CD14-positive monocyte (primary cell): ENCODE measurements around the gene NIPBL. TPM values are rescaled to one million over a fixed set of nuclear protein-coding genes. Genes with fewer than 3 reads are reported as not detected.

Experiments
- DNase-seq, 3 donors: peaks; one replicate each; pipeline ENCODE4 v3.0.0-alpha.2; 2011 to 2022
- H2AFZ ChIP-seq: 2 replicates; pipeline ENCODE4 v1.6.0; 2012; ENCODE audit warnings: mild to moderate bottlenecking, low read depth, low read length, inconsistent platforms; ENCODE audit not compliant: insufficient read depth, poor library complexity, severe bottlenecking
- H3K27ac ChIP-seq, 2 donors: 1 replicate in 1 of 2; 2 replicates in 1 of 2; pipeline ENCODE4 v1.5.1; 2012 to 2013; ENCODE audit warnings: low read length in 2 of 2, control low read depth in 1 of 2, inconsistent platforms in 1 of 2, low read depth in 1 of 2, mild to moderate bottlenecking in 1 of 2
- H3K27me3 ChIP-seq, 2 donors: one replicate each; pipeline versions ENCODE4 v1.6.0 to v1.6.1; 2011 to 2013; ENCODE audit warnings: low read length in 2 of 2; ENCODE audit not compliant: control insufficient read depth in 2 of 2, insufficient read depth in 2 of 2
- H3K36me3 ChIP-seq, 2 donors: replicated peaks in 1 of 2; 1 replicate in 1 of 2; 2 replicates in 1 of 2; pipeline versions ENCODE4 v1.5.1 to v1.6.1; 2012 to 2013; ENCODE audit warnings: low read length in 2 of 2, control low read depth in 1 of 2, inconsistent platforms in 1 of 2, mild to moderate bottlenecking in 1 of 2; ENCODE audit not compliant: insufficient read depth in 2 of 2, control insufficient read depth in 1 of 2
- H3K4me1 ChIP-seq, 2 donors: 1 replicate in 1 of 2; 2 replicates in 1 of 2; pipeline versions ENCODE4 v1.5.1 to v1.6.1; 2012 to 2013; ENCODE audit warnings: low read length in 2 of 2, control low read depth in 1 of 2, inconsistent platforms in 1 of 2, mild to moderate bottlenecking in 1 of 2, moderate library complexity in 1 of 2; ENCODE audit not compliant: insufficient read depth in 2 of 2, control insufficient read depth in 1 of 2
- H3K4me2 ChIP-seq: replicated peaks from 2 replicates; pipeline ENCODE3; 2012; ENCODE audit warnings: low read length, moderate library complexity, mild to moderate bottlenecking; ENCODE audit not compliant: poor library complexity, severe bottlenecking; ENCODE audit errors: extremely low read depth
- H3K4me3 ChIP-seq, 3 experiments: fragments of 200-600 bp in 1 of 3; sonication (generic) in 1 of 3; replicated peaks in 1 of 3; 1 replicate in 2 of 3; 2 replicates in 1 of 3; pipeline ENCODE4 v1.5.1; 2011 to 2013; ENCODE audit warnings: low read length in 3 of 3, mild to moderate bottlenecking in 3 of 3, control low read depth in 2 of 3, low read depth in 2 of 3, inconsistent platforms in 1 of 3, moderate library complexity in 1 of 3
- H3K79me2 ChIP-seq: 2 replicates; pipeline ENCODE4 v1.6.0; 2012; ENCODE audit warnings: mild to moderate bottlenecking, control low read depth, inconsistent platforms, low read length, moderate library complexity; ENCODE audit not compliant: insufficient read depth
- H3K9ac ChIP-seq: 2 replicates; pipeline ENCODE4 v1.6.0; 2017; ENCODE audit warnings: low read length, mild to moderate bottlenecking; ENCODE audit not compliant: insufficient read depth, poor library complexity, severe bottlenecking
- H3K9me3 ChIP-seq, 2 donors: replicated peaks in 1 of 2; 1 replicate in 1 of 2; 2 replicates in 1 of 2; pipeline versions ENCODE4 v1.5.1 to v1.6.1; 2012 to 2013; ENCODE audit warnings: low read length in 2 of 2, control low read depth in 1 of 2; ENCODE audit not compliant: control insufficient read depth in 1 of 2, insufficient read depth in 1 of 2
- H4K20me1 ChIP-seq: 2 replicates; pipeline ENCODE4 v1.6.0; 2012; ENCODE audit warnings: mild to moderate bottlenecking, low read length, control low read depth, moderate library complexity; ENCODE audit not compliant: insufficient read depth
- H3K27ac Mint-ChIP-seq, 7 donors: one replicate each; pipeline ENCODE4 v1.8.0; 2020; ENCODE audit warnings: mild to moderate bottlenecking in 7 of 7, mixed read lengths in 7 of 7, moderate library complexity in 6 of 7, inconsistent platforms in 2 of 7
- H3K27me3 Mint-ChIP-seq, 3 donors: one replicate each; pipeline ENCODE4 v1.8.0; 2021 to 2022; ENCODE audit warnings: low read depth in 3 of 3, mild to moderate bottlenecking in 3 of 3, mixed read lengths in 3 of 3, moderate library complexity in 3 of 3, inconsistent platforms in 1 of 3
- H3K36me3 Mint-ChIP-seq, 2 donors: one replicate each; pipeline ENCODE4 v1.8.0; 2020; ENCODE audit warnings: mixed read lengths in 2 of 2, inconsistent platforms in 1 of 2, mild to moderate bottlenecking in 1 of 2
- H3K4me1 Mint-ChIP-seq: one replicate; pipeline ENCODE4 v1.8.0; 2020; ENCODE audit warnings: mild to moderate bottlenecking, mixed read lengths
- H3K4me3 Mint-ChIP-seq, 2 donors: one replicate each; pipeline ENCODE4 v1.8.0; 2020; ENCODE audit warnings: mild to moderate bottlenecking in 2 of 2, mixed read lengths in 2 of 2, moderate library complexity in 1 of 2
- H3K9me3 Mint-ChIP-seq, 7 donors: one replicate each; pipeline ENCODE4 v1.8.0; 2020 to 2022; ENCODE audit warnings: mixed read lengths in 7 of 7, mild to moderate bottlenecking in 6 of 7, moderate library complexity in 6 of 7, inconsistent platforms in 2 of 7
- WGBS: methylation state at CpG from one replicate; pipeline ENCODE4 v1.1.5; 2013; ENCODE audit warnings: missing lambda C conversion rate; ENCODE audit not compliant: insufficient coverage; 5-methylcytosine and 5-hydroxymethylcytosine counted together
- intact Hi-C, 2 donors: fragments of 100-400 bp; cut with micrococcal nuclease; formaldehyde crosslinking; loops; one replicate each; pipeline versions ENCODE4 v1.15.0 to v1.15.1; 2023
- polyA plus RNA-seq, 3 donors: library from polyadenylated mRNA; depleted of rRNA in 1 of 3; unstranded in 2 of 3; stranded (reverse) in 1 of 3; fragments of 300-500 nt in 2 of 3; fragments of >200 nt in 1 of 3; fragmentation: Illumina TruSeq in 2 of 3; gene quantifications; 1 replicate in 2 of 3; 2 replicates in 1 of 3; pipeline ENCODE4 v1.2.3, GENCODE V29; 2012 to 2021
- TF ChIP-seq, protein P1 (sequence below): fragments of 200-600 bp; IDR thresholded peaks from one replicate; pipeline ENCODE4 v1.8.0; 2022; ENCODE audit warnings: antibody characterized with exemption, mild to moderate bottlenecking

NIPBL gene
- polyA plus RNA-seq, 3 donors = 6.6 to 36.0 (median 16.2) TPM

DNA sequence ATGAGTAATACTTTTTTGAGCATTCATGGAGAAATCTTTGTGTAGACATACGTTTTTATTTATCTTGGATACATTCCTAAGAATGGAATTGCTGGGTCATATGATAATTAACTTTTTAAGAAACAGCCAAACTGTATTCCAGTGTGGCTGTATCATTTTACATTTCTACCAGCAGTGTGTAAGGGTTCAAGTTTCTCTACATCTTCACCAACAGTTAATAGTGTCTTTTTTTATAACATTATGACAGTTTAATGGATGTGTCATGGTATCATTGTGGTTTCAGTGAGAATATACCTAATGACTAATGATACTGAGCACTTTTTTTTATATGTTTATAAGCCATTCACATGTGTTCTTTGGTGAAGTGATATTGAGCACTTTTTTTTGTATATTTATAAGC, 52.4 kb downstream of the NIPBL start:
- Histone ChIP-seq H3K4me2 (no peak overlapping the region), H3K4me1 (peaks cover 0 to 3% of the 10 kb centered on the region in 2 donors), H3K27me3 (no peaks in the 10 kb centered on the region), H3K9me3 (no peaks in the 10 kb centered on the region), H3K36me3 (no peaks in the 10 kb centered on the region), H3K4me3 (no peak overlapping the region), H4K20me1 (peaks cover 100% of the 10 kb centered on the region), H3K79me2 (peaks cover 100% of the 10 kb centered on the region), H2AFZ (no peak overlapping the region), H3K27ac (no peak overlapping the region), H3K9ac (no peak overlapping the region)
- TF ChIP-seq, protein P1, sequence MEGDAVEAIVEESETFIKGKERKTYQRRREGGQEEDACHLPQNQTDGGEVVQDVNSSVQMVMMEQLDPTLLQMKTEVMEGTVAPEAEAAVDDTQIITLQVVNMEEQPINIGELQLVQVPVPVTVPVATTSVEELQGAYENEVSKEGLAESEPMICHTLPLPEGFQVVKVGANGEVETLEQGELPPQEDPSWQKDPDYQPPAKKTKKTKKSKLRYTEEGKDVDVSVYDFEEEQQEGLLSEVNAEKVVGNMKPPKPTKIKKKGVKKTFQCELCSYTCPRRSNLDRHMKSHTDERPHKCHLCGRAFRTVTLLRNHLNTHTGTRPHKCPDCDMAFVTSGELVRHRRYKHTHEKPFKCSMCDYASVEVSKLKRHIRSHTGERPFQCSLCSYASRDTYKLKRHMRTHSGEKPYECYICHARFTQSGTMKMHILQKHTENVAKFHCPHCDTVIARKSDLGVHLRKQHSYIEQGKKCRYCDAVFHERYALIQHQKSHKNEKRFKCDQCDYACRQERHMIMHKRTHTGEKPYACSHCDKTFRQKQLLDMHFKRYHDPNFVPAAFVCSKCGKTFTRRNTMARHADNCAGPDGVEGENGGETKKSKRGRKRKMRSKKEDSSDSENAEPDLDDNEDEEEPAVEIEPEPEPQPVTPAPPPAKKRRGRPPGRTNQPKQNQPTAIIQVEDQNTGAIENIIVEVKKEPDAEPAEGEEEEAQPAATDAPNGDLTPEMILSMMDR = no peak
- H3K27me3 Mint-ChIP-seq = peaks cover 0 to 2% (median 0%) of the 10 kb centered on the region in 3 donors
- no peak overlapping the region for H3K4me3 Mint-ChIP-seq
- no peaks in the 10 kb centered on the region for H3K9me3 Mint-ChIP-seq
- no peak overlapping the region for H3K27ac Mint-ChIP-seq
- intact Hi-C loops = no loop called here
- no peaks in the 10 kb centered on the region for H3K36me3 Mint-ChIP-seq
- H3K4me1 Mint-ChIP-seq = peaks cover 35% of the 10 kb centered on the region
- WGBS = no CpG with 5 or more reads among the region's 1 CpG
- peak in 1 of 3 donors; percentile 16 for DNase-seq

DNA sequence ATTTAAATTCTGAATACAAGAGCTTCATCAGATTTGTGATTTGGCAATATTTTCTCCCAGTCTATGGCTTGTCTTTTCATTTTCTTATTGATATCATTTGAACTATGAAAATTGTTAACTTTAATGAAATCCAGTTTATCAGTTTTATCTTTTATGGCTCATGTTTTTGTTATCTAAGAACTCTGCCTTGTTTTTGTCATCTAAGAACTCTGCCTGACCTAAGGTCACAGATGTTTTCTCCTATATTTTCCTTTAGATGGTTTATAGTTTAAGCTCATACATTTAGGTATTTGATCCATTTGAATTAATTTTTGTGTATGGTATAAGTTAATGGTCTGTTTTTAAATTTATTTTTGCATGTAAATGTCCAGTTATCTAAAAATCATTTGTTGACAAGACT, 52.9 kb downstream of the NIPBL start:
- peaks cover 0 to 2% (median 0%) of the 10 kb centered on the region in 3 donors for H3K27me3 Mint-ChIP-seq

More for the DNA sequence above, 52.9 kb downstream of the NIPBL start:
- Histone ChIP-seq H3K9me3 (no peaks in the 10 kb centered on the region), H3K4me2 (no peak overlapping the region), H3K4me3 (no peak overlapping the region), H2AFZ (no peak overlapping the region), H3K9ac (no peak overlapping the region), H4K20me1 (peaks cover 100% of the 10 kb centered on the region), H3K27me3 (no peaks in the 10 kb centered on the region), H3K4me1 (peaks cover 0 to 8% of the 10 kb centered on the region in 2 donors), H3K27ac (no peak overlapping the region), H3K36me3 (no peaks in the 10 kb centered on the region), H3K79me2 (peaks cover 100% of the 10 kb centered on the region)
- peaks cover 38% of the 10 kb centered on the region for H3K4me1 Mint-ChIP-seq
- intact Hi-C loops = no loop called here
- TF ChIP-seq, protein P1 = no peak
- no peak overlapping the region for H3K4me3 Mint-ChIP-seq
- H3K9me3 Mint-ChIP-seq = no peaks in the 10 kb centered on the region
- H3K27ac Mint-ChIP-seq = no peak overlapping the region
- H3K36me3 Mint-ChIP-seq = no peaks in the 10 kb centered on the region
- no peak for DNase-seq
